GM19099 (cell line): Measurements from ENCODE around the gene APOA4.

ENCODE experiments used
- POLR2A ChIP-seq: IDR thresholded peaks from 3 replicates; pipeline ENCODE4 v1.6.1; 2011; ENCODE audit warnings: low read depth; ENCODE audit not compliant: insufficient read length; ENCODE audit errors: extremely low read depth

The APOA4 gene

GRCh38 chr11:116853461-116854073 lies 30.5 kb upstream of the APOA4 start:
- no peak for TF ChIP-seq POLR2A

GRCh38 chr11:116852261-116853031 lies 29.3 kb upstream of the APOA4 start:
- TF ChIP-seq POLR2A = no peak

GRCh38 chr11:116851626-116852025 lies 28.5 kb upstream of the APOA4 start:
- no peak for TF ChIP-seq POLR2A

GRCh38 chr11:116849486-116849885 lies 26.4 kb upstream of the APOA4 start:
- TF ChIP-seq POLR2A = no peak

- TF ChIP-seq POLR2A = no peak
Measured at GRCh38 chr11:116849060-116849459, 26.0 kb upstream of the APOA4 start.

- no peak for TF ChIP-seq POLR2A
Measured at GRCh38 chr11:116847612-116848011, 24.5 kb upstream of the APOA4 start.

- TF ChIP-seq POLR2A = no peak
Measured at GRCh38 chr11:116844722-116845121, 21.6 kb upstream of the APOA4 start.

- no peak for TF ChIP-seq POLR2A
Measured at GRCh38 chr11:116843661-116844060, 20.6 kb upstream of the APOA4 start.

- no peak for TF ChIP-seq POLR2A
Measured at GRCh38 chr11:116842909-116843308, 19.8 kb upstream of the APOA4 start.

- TF ChIP-seq POLR2A = no peak
Measured at GRCh38 chr11:116842117-116842516, 19.0 kb upstream of the APOA4 start.

GRCh38 chr11:116840746-116841296 lies 17.7 kb upstream of the APOA4 start:
- TF ChIP-seq POLR2A = no peak

- no peak for TF ChIP-seq POLR2A
Measured at GRCh38 chr11:116840224-116840745, 17.2 kb upstream of the APOA4 start.

- no peak for TF ChIP-seq POLR2A
Measured at GRCh38 chr11:116838321-116839084, 15.4 kb upstream of the APOA4 start.

GRCh38 chr11:116837231-116838091 lies 14.4 kb upstream of the APOA4 start, which contains the start of gene APOA1:
Gene APOA1 (minus strand): TSS chr11:116837622. CDS start chr11:116837387, 235 bp downstream.
- TF ChIP-seq POLR2A = no peak

GRCh38 chr11:116836632-116836991 lies 13.5 kb upstream of the APOA4 start:
- no peak for TF ChIP-seq POLR2A
